OCI-LY7 (cell line): ENCODE results near the gene MCM9. TPM values are rescaled to one million over a fixed set of nuclear protein-coding genes. Genes with fewer than 3 reads are reported as not detected.

ENCODE experiments used
- BruUV-seq: library from RNA; stranded (reverse); fragments of 400-500 nt; replicated peaks from 2 replicates; lab custom pipeline; 2021; lab: Mats Ljungman, UMichigan
- CTCF ChIA-PET: fragments of 300-600 bp; sonication (Branson Sonifier 250); formaldehyde crosslinking; loops from one replicate; lab custom pipeline; 2022; ENCODE audit warnings: antibody characterized with exemption; ENCODE audit not compliant: unreplicated experiment; lab: Charles Lee
- POLR2A ChIA-PET: fragments of 300-600 bp; sonication (Branson Sonifier 250); formaldehyde crosslinking; loops from one replicate; lab custom pipeline; 2022; ENCODE audit warnings: antibody characterized with exemption; lab: Charles Lee
- DNase-seq: peaks from one replicate; pipeline ENCODE4 v3.0.0-alpha.2; 2015; ENCODE audit warnings: low spot score
- H2AFZ ChIP-seq: fragments of 200-600 bp; sonication (generic), shearing (Covaris generic); 2 replicates; pipeline ENCODE4 v1.6.1; 2014; ENCODE audit warnings: mild to moderate bottlenecking, antibody characterized with exemption, low read length, moderate library complexity
- H3K27ac ChIP-seq: fragments of 200-600 bp; sonication (generic); 2 replicates; pipeline ENCODE4 v1.5.1; 2014; ENCODE audit warnings: mixed run types, low read depth, mild to moderate bottlenecking, moderate library complexity, low read length, inconsistent platforms; ENCODE audit not compliant: poor library complexity, severe bottlenecking
- H3K36me3 ChIP-seq: fragments of 200-600 bp; sonication (generic); 2 replicates; pipeline ENCODE4 v1.6.1; 2014; ENCODE audit warnings: mild to moderate bottlenecking, antibody characterized with exemption, low read length, moderate library complexity, mixed read lengths; ENCODE audit not compliant: insufficient read depth
- H3K4me1 ChIP-seq: fragments of 200-600 bp; sonication (generic); 2 replicates; pipeline ENCODE4 v1.5.1; 2014; ENCODE audit warnings: mild to moderate bottlenecking, low read length; ENCODE audit not compliant: insufficient read depth, poor library complexity, severe bottlenecking
- H3K4me2 ChIP-seq: fragments of 200-600 bp; sonication (generic); 2 replicates; pipeline ENCODE4 v1.6.1; 2014; ENCODE audit warnings: mild to moderate bottlenecking, low read length
- H3K4me3 ChIP-seq: fragments of 200-600 bp; sonication (generic); 2 replicates; pipeline ENCODE4 v1.5.1; 2014; ENCODE audit warnings: mild to moderate bottlenecking, low read depth, low read length; ENCODE audit not compliant: poor library complexity, severe bottlenecking
- H3K79me2 ChIP-seq: fragments of 200-600 bp; sonication (generic); 2 replicates; pipeline ENCODE4 v1.6.1; 2016; ENCODE audit warnings: low read depth, mild to moderate bottlenecking, low read length, moderate library complexity, mixed read lengths; ENCODE audit not compliant: insufficient read depth
- H3K9me2 ChIP-seq: fragments of 200-600 bp; sonication (generic); 2 replicates; pipeline ENCODE4 v1.6.1; 2016; ENCODE audit warnings: mild to moderate bottlenecking, low read length, mixed read lengths; ENCODE audit not compliant: insufficient read depth
- H3K9me3 ChIP-seq: fragments of 200-600 bp; sonication (generic); 2 replicates; pipeline ENCODE4 v1.6.1; 2014; ENCODE audit warnings: mild to moderate bottlenecking, mixed run types, low read length, mixed read lengths
- H4K20me1 ChIP-seq: fragments of 200-600 bp; sonication (generic); 2 replicates; pipeline ENCODE4 v1.6.1; 2014; ENCODE audit warnings: mild to moderate bottlenecking, antibody characterized with exemption, low read length, moderate library complexity, mixed read lengths; ENCODE audit not compliant: insufficient read depth
- EZH2phosphoT487 ChIP-seq: fragments of 200-600 bp; sonication (generic); IDR thresholded peaks from 2 replicates; pipeline ENCODE4 v1.6.1; 2018; ENCODE audit warnings: low read depth, borderline replicate concordance, mild to moderate bottlenecking, mixed run types, antibody characterized with exemption, low read length, moderate library complexity, mixed read lengths
- intact Hi-C: fragments of 100-400 bp; cut with micrococcal nuclease; formaldehyde crosslinking; loops from one replicate; pipeline ENCODE4 v1.10.0; 2022; ENCODE audit not compliant: unreplicated experiment
- total RNA-seq, 2 experiments: library from RNA; depleted of rRNA in 1 of 2; stranded (reverse); fragments of >200 nt in 1 of 2; shearing (Covaris generic) in 1 of 2; gene quantifications; 2 replicates each; pipeline ENCODE4 v1.2.3, GENCODE V29; 2014 to 2022
- TF ChIP-seq, protein P1 (sequence below): fragments of 200-600 bp; sonication (generic); conservative IDR thresholded peaks from 2 replicates; pipeline ENCODE4 v1.5.1; 2014; ENCODE audit warnings: mild to moderate bottlenecking, antibody characterized with exemption, low read length, moderate library complexity, mixed read lengths

MCM9 gene
- total RNA-seq, 2 experiments from 2014 or later = 17.4 to 18.8 TPM

DNA sequence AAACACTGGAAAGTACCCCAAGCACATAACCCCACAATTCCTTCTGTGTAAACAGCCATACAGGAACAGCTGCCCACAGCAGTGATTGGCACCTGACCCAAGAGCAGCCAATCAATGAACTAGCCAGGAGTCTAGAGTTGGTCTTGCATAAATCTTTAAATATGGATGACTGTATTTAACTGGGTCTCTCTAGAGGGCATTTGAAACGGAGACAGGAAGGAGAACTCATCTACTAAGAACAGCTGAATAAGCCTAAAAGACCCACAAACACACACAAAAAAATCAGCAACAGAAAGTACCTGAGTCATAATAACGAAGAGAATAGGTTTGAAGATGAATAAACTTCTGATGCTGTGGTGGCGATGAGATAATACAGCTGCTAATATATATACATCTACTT lies 90.0 kb downstream of the MCM9 start:
- intact Hi-C loops = no loop called here
- Histone ChIP-seq H3K27ac (no peak overlapping the region), H3K9me3 (no peaks in the 10 kb centered on the region), H3K9me2 (no peaks in the 10 kb centered on the region), H3K79me2 (no peaks in the 10 kb centered on the region), H3K4me1 (no peaks in the 10 kb centered on the region), H4K20me1 (no peaks in the 10 kb centered on the region), H2AFZ (no peak overlapping the region), H3K4me2 (no peak overlapping the region), H3K36me3 (peaks cover 3% of the 10 kb centered on the region; the same call in 1 of the 2 replicates), H3K4me3 (no peak overlapping the region)
- ChIA-PET POLR2A (interaction anchor here (0.6 kb wide), 1 partner anchor 230 kb away, joined by 3 read pairs; no protein-coding TSS in a partner anchor), CTCF (no interaction called here)
- BruUV-seq = no TSS peak
- DNase-seq = no peak
- TF ChIP-seq EZH2phosphoT487 = no peak
- TF ChIP-seq, protein P1, sequence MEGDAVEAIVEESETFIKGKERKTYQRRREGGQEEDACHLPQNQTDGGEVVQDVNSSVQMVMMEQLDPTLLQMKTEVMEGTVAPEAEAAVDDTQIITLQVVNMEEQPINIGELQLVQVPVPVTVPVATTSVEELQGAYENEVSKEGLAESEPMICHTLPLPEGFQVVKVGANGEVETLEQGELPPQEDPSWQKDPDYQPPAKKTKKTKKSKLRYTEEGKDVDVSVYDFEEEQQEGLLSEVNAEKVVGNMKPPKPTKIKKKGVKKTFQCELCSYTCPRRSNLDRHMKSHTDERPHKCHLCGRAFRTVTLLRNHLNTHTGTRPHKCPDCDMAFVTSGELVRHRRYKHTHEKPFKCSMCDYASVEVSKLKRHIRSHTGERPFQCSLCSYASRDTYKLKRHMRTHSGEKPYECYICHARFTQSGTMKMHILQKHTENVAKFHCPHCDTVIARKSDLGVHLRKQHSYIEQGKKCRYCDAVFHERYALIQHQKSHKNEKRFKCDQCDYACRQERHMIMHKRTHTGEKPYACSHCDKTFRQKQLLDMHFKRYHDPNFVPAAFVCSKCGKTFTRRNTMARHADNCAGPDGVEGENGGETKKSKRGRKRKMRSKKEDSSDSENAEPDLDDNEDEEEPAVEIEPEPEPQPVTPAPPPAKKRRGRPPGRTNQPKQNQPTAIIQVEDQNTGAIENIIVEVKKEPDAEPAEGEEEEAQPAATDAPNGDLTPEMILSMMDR = no peak

DNA sequence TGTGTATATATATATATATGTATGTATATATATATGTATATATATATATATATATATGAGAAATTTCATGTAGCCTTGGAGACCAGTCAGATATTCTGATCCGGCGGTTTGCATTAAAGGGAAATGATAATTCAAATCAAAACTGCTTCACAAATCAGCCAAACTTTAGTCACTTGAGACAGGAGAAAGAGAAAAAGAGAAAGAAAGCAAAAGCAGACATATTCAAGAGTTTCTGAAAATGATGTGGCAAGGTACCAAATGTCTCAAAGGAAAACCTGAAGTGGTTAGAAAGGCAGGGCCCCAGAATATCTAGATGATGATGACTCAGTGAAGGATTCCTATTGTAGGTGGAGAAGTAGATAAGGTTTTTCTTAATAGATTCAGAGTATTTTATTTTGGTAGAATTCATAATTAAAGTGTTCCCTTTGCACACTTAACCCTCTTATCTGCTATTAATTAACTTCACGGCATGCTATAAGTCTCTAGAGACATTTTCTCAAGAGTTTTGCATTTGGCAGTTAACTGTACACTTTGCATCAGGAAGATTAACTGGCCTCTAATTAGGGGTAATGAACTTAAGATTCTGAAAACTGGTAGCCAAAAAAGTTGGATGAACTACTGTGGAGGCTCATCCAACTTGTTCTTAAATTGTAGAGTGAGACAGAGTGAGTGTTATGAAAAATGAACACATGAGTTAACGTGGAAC lies 91.1 kb downstream of the MCM9 start:
- no peak overlapping the region for H3K4me3 ChIP-seq
- CTCF ChIA-PET = no interaction called here
- TF ChIP-seq, protein P1 = no peak
- no peak for TF ChIP-seq EZH2phosphoT487
- H4K20me1 ChIP-seq = no peaks in the 10 kb centered on the region
- BruUV-seq = no TSS peak
- H3K4me2 ChIP-seq = no peak overlapping the region
- H3K27ac ChIP-seq = no peak overlapping the region
- peaks cover 3% of the 10 kb centered on the region; the same call in 1 of the 2 replicates for H3K36me3 ChIP-seq
- no peaks in the 10 kb centered on the region for H3K9me2 ChIP-seq
- no peaks in the 10 kb centered on the region for H3K4me1 ChIP-seq
- no peak for DNase-seq
- no peak overlapping the region for H2AFZ ChIP-seq
- H3K79me2 ChIP-seq = no peaks in the 10 kb centered on the region
- intact Hi-C loops = no loop called here
- POLR2A ChIA-PET = no interaction called here
- no peaks in the 10 kb centered on the region for H3K9me3 ChIP-seq

- no peaks in the 10 kb centered on the region for H3K79me2 ChIP-seq
- no peaks in the 10 kb centered on the region for H3K9me3 ChIP-seq
- intact Hi-C loops = no loop called here
- peaks cover 24% of the 10 kb centered on the region; the same call in 1 of the 2 replicates for H3K36me3 ChIP-seq
- H3K4me1 ChIP-seq = no peaks in the 10 kb centered on the region
- ChIA-PET POLR2A (interaction anchor here (0.6 kb wide), 1 partner anchor 60 kb away, joined by 3 read pairs; no protein-coding TSS in a partner anchor), CTCF (no interaction called here)
- no peak for DNase-seq
- no peak overlapping the region for H3K4me3 ChIP-seq
- no peaks in the 10 kb centered on the region for H3K9me2 ChIP-seq
- TF ChIP-seq, protein P1 = no peak
- no peak for TF ChIP-seq EZH2phosphoT487
- no peak overlapping the region for H2AFZ ChIP-seq
- H4K20me1 ChIP-seq = no peaks in the 10 kb centered on the region
- H3K4me2 ChIP-seq = no peak overlapping the region
- BruUV-seq = no TSS peak
- H3K27ac ChIP-seq = no peak overlapping the region
Observed at GRCh38 chr6:118830691-118831090, 104.3 kb downstream of the MCM9 start.
